SK-N-SH (cell line): Measurements from ENCODE around the gene PHLPP1. TPM values are rescaled to one million over a fixed set of nuclear protein-coding genes. Genes with fewer than 3 reads are reported as not detected.

ENCODE experiments used
- CTCF ChIA-PET: fragments of 300-600, 350-600 bp; formaldehyde crosslinking; extraction: SDS; loops from one replicate; lab custom pipeline; 2021; lab: Yijun Ruan, JAX
- POLR2A ChIA-PET: fragments of 350-600 bp; sonication (Branson Sonifier 250); formaldehyde crosslinking; extraction: SDS; loops from one replicate; lab custom pipeline; 2020; ENCODE audit warnings: antibody characterized with exemption, inconsistent platforms; lab: Yijun Ruan, JAX
- DNase-seq: peaks from one replicate; pipeline ENCODE4 v3.0.0; 2012
- H2AFZ ChIP-seq: fragments of 200-600 bp; sonication (generic); 2 replicates; pipeline ENCODE4 v1.8.1; 2016; ENCODE audit warnings: antibody characterized with exemption, mild to moderate bottlenecking, low read depth
- H3F3A ChIP-seq: fragments of 200-600 bp; sonication (generic); replicated peaks from 2 replicates; pipeline ENCODE3; 2016; ENCODE audit warnings: antibody characterized with exemption, mild to moderate bottlenecking; ENCODE audit not compliant: insufficient read depth
- H3K27ac ChIP-seq, 2 experiments: fragments of 200-500 bp in 1 of 2; fragments of 200-600 bp in 1 of 2; sonication (Bioruptor generic) in 1 of 2; sonication (generic), shearing (Covaris generic) in 1 of 2; 2 replicates each; pipeline versions ENCODE4 v1.5.1 to v1.6.1; 2014 to 2016; ENCODE audit warnings: low read depth in 2 of 2, inconsistent platforms in 1 of 2, low read length in 1 of 2, mild to moderate bottlenecking in 1 of 2, mixed read lengths in 1 of 2
- H3K27me3 ChIP-seq: fragments of 200-600 bp; sonication (generic), shearing (Covaris generic); 2 replicates; pipeline ENCODE4 v1.6.1; 2016; ENCODE audit warnings: mixed run types; ENCODE audit not compliant: insufficient read depth
- H3K36me3 ChIP-seq, 2 experiments: fragments of 200-500 bp in 1 of 2; fragments of 200-600 bp in 1 of 2; sonication (Bioruptor generic) in 1 of 2; sonication (generic) in 1 of 2; replicated peaks in 1 of 2; 2 replicates each; pipeline versions ENCODE3 to v1.5.1; 2014 to 2016; ENCODE audit warnings: low read length in 1 of 2, mild to moderate bottlenecking in 1 of 2; ENCODE audit not compliant: insufficient read depth in 2 of 2, control insufficient read depth in 1 of 2
- H3K4me1 ChIP-seq, 2 experiments: fragments of 200-500 bp in 1 of 2; fragments of 200-600 bp in 1 of 2; sonication (Bioruptor generic) in 1 of 2; sonication (generic), shearing (Covaris generic) in 1 of 2; 2 replicates each; pipeline versions ENCODE4 v1.5.1 to v1.6.1; 2014 to 2016; ENCODE audit warnings: low read depth in 1 of 2, low read length in 1 of 2, mixed run types in 1 of 2; ENCODE audit not compliant: insufficient read depth in 2 of 2, control insufficient read depth in 1 of 2
- H3K4me2 ChIP-seq: fragments of 200-600 bp; sonication (generic), shearing (Covaris generic); 2 replicates; pipeline ENCODE4 v1.6.1; 2017; ENCODE audit warnings: mixed run types
- H3K4me3 ChIP-seq, 2 experiments: fragments of 200-500 bp in 1 of 2; fragments of 200-600 bp in 1 of 2; sonication (Bioruptor generic) in 1 of 2; sonication (generic), shearing (Covaris generic) in 1 of 2; 2 replicates each; pipeline versions ENCODE4 v1.5.1 to v1.8.1; 2014 to 2016; ENCODE audit warnings: low read depth in 2 of 2, inconsistent platforms in 1 of 2, low read length in 1 of 2, mild to moderate bottlenecking in 1 of 2, mixed read lengths in 1 of 2, moderate library complexity in 1 of 2
- H3K79me2 ChIP-seq: fragments of 200-600 bp; sonication (generic); 2 replicates; pipeline ENCODE4 v1.8.1; 2017; ENCODE audit warnings: mild to moderate bottlenecking; ENCODE audit not compliant: insufficient read depth
- H3K9ac ChIP-seq: fragments of 200-600 bp; sonication (generic); 2 replicates; pipeline ENCODE4 v1.6.1; 2017; ENCODE audit warnings: mixed run types
- H3K9me2 ChIP-seq: fragments of 200-600 bp; sonication (generic); 2 replicates; pipeline ENCODE4 v1.6.1; 2017; ENCODE audit warnings: mixed run types
- H3K9me3 ChIP-seq: fragments of 200-600 bp; sonication (generic); 2 replicates; pipeline ENCODE4 v1.6.1; 2017; ENCODE audit warnings: mixed run types, mild to moderate bottlenecking, moderate library complexity
- H4K20me1 ChIP-seq: fragments of 200-600 bp; sonication (generic); 2 replicates; pipeline ENCODE4 v1.6.1; 2017; ENCODE audit warnings: mild to moderate bottlenecking, mixed run types; ENCODE audit not compliant: insufficient read depth
- CHD2 ChIP-seq: fragments of 150-350 bp; IDR thresholded peaks from 2 replicates; pipeline ENCODE4 v1.6.1; 2018; ENCODE audit warnings: low read length; ENCODE audit not compliant: partially characterized antibody
- EP300 ChIP-seq, 2 experiments: IDR thresholded peaks; 2 replicates each; pipeline versions ENCODE4 v1.4.0 to v1.6.1; 2012; ENCODE audit warnings: borderline replicate concordance in 1 of 2, low read depth in 1 of 2, low read length in 1 of 2
- FOSL2 ChIP-seq: IDR thresholded peaks from 2 replicates; pipeline ENCODE4 v1.4.0; 2012; ENCODE audit warnings: low read depth, mild to moderate bottlenecking, moderate library complexity, borderline replicate concordance
- FOXM1 ChIP-seq: IDR thresholded peaks from 2 replicates; pipeline ENCODE4 v1.4.0; 2012; ENCODE audit warnings: low read depth, mild to moderate bottlenecking
- GABPA ChIP-seq: IDR thresholded peaks from 2 replicates; pipeline ENCODE4 v1.4.0; 2012; ENCODE audit warnings: low read depth, mild to moderate bottlenecking
- GATA2 ChIP-seq: sonication (generic); formaldehyde crosslinking; IDR thresholded peaks from 2 replicates; pipeline ENCODE4 v1.5.0; 2020; ENCODE audit warnings: mild to moderate bottlenecking, missing genetic modification reagents
- JUND ChIP-seq: IDR thresholded peaks from 2 replicates; pipeline ENCODE4 v1.4.0; 2012
- MEF2A ChIP-seq: IDR thresholded peaks from 2 replicates; pipeline ENCODE4 v1.4.0; 2012; ENCODE audit warnings: low read depth, borderline replicate concordance
- NRF1 ChIP-seq: IDR thresholded peaks from 2 replicates; pipeline ENCODE4 v1.6.1; 2012; ENCODE audit warnings: low read depth, mild to moderate bottlenecking, low read length
- REST ChIP-seq: IDR thresholded peaks from 2 replicates; pipeline ENCODE4 v1.6.1; 2012; ENCODE audit warnings: mild to moderate bottlenecking, low read depth, low read length, moderate library complexity
- RXRA ChIP-seq: IDR thresholded peaks from 2 replicates; pipeline ENCODE4 v1.4.0; 2012; ENCODE audit warnings: low read depth, mild to moderate bottlenecking, borderline replicate concordance
- SIN3A ChIP-seq: IDR thresholded peaks from 2 replicates; pipeline ENCODE4 v1.6.1; 2012; ENCODE audit warnings: low read depth, mild to moderate bottlenecking, low read length, moderate library complexity, borderline replicate concordance
- SMC3 ChIP-seq: IDR thresholded peaks from 2 replicates; pipeline ENCODE4 v1.6.1; 2012; ENCODE audit warnings: low read depth, low read length, improper control_type of control experiment
- TCF12 ChIP-seq: IDR thresholded peaks from 2 replicates; pipeline ENCODE4 v1.4.0; 2012
- TEAD4 ChIP-seq: IDR thresholded peaks from 2 replicates; pipeline ENCODE4 v1.4.0; 2012; ENCODE audit warnings: mild to moderate bottlenecking, borderline replicate concordance; ENCODE audit not compliant: insufficient read depth
- WGBS: methylation state at CpG from one replicate; pipeline ENCODE4 v1.1.6; 2017; ENCODE audit warnings: low lambda C conversion rate; 5-methylcytosine and 5-hydroxymethylcytosine counted together
- polyA plus RNA-seq, 3 experiments: library from polyadenylated mRNA; depleted of rRNA; stranded (reverse); fragments of >200 nt; gene quantifications; 2 replicates each; pipeline ENCODE4 v1.2.3, GENCODE V29; 2012
- TF ChIP-seq, protein P1 (sequence below): IDR thresholded peaks from 2 replicates; pipeline ENCODE4; 2012
- TF ChIP-seq, protein P2 (sequence below): fragments of 150-350 bp; IDR thresholded peaks from 2 replicates; pipeline ENCODE4 v1.6.1; 2016; ENCODE audit warnings: mild to moderate bottlenecking, low read depth, low read length
- TF ChIP-seq, protein P3 (sequence below): fragments of 150-350 bp; IDR thresholded peaks from 2 replicates; pipeline ENCODE4 v1.6.1; 2017; ENCODE audit warnings: antibody characterized with exemption, low read length, low read depth, borderline replicate concordance
- TF ChIP-seq, protein P4 (sequence below): IDR thresholded peaks from 2 replicates; pipeline ENCODE4 v1.4.0; 2012; ENCODE audit warnings: low read depth
- TF ChIP-seq, protein P5 (sequence below): fragments of 200-600 bp; sonication (generic); IDR thresholded peaks from 2 replicates; pipeline ENCODE4 v1.6.1; 2017; ENCODE audit warnings: antibody characterized with exemption, mild to moderate bottlenecking, moderate library complexity

PHLPP1 gene
- polyA plus RNA-seq, 1 of the 3 experiments (the other 2 are of a cell fraction) = 4.6 TPM

- TF ChIP-seq CHD2 (no peak), GATA2 (no peak), MEF2A (no peak), JUND (peak; percentile 51), TEAD4 (no peak), EP300 (IDR thresholded peaks at IDR 0.05; ENCODE audit: borderline replicate concordance in 1 of 2, low read depth in 1 of 2, low read length in 1 of 2) (no peak)
- TF ChIP-seq, protein P1, sequence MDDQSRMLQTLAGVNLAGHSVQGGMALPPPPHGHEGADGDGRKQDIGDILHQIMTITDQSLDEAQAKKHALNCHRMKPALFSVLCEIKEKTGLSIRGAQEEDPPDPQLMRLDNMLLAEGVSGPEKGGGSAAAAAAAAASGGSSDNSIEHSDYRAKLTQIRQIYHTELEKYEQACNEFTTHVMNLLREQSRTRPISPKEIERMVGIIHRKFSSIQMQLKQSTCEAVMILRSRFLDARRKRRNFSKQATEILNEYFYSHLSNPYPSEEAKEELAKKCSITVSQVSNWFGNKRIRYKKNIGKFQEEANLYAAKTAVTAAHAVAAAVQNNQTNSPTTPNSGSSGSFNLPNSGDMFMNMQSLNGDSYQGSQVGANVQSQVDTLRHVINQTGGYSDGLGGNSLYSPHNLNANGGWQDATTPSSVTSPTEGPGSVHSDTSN = peak; percentile 1; the same call in 1 of the 2 replicates
- TF ChIP-seq, protein P2, sequence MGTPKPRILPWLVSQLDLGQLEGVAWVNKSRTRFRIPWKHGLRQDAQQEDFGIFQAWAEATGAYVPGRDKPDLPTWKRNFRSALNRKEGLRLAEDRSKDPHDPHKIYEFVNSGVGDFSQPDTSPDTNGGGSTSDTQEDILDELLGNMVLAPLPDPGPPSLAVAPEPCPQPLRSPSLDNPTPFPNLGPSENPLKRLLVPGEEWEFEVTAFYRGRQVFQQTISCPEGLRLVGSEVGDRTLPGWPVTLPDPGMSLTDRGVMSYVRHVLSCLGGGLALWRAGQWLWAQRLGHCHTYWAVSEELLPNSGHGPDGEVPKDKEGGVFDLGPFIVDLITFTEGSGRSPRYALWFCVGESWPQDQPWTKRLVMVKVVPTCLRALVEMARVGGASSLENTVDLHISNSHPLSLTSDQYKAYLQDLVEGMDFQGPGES = no peak
- TF ChIP-seq, protein P3, sequence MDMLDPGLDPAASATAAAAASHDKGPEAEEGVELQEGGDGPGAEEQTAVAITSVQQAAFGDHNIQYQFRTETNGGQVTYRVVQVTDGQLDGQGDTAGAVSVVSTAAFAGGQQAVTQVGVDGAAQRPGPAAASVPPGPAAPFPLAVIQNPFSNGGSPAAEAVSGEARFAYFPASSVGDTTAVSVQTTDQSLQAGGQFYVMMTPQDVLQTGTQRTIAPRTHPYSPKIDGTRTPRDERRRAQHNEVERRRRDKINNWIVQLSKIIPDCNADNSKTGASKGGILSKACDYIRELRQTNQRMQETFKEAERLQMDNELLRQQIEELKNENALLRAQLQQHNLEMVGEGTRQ = no peak
- TF ChIP-seq, protein P4, sequence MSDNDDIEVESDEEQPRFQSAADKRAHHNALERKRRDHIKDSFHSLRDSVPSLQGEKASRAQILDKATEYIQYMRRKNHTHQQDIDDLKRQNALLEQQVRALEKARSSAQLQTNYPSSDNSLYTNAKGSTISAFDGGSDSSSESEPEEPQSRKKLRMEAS = no peak
Measured at GRCh38 chr18:62759704-62760402, 44.5 kb downstream of the PHLPP1 start (continued).

- H3K27me3 ChIP-seq = no peaks in the 10 kb centered on the region
- H3K79me2 ChIP-seq = peaks cover 38% of the 10 kb centered on the region
- H3K4me2 ChIP-seq = peak overlapping the region; percentile 61
- DNase-seq = no peak
- peak overlapping the region in 1 of 2 experiments; percentile 29; a peak in 1 of 4 replicates for H3K4me3 ChIP-seq
- no peaks in the 10 kb centered on the region for H3K36me3 ChIP-seq
- no peaks in the 10 kb centered on the region for H3K9me3 ChIP-seq
- peak overlapping the region in 1 of 2 experiments; percentile 92; a peak in 2 of 4 replicates for H3K27ac ChIP-seq
- H3K9ac ChIP-seq = peak overlapping the region; percentile 32; the same call in 1 of the 2 replicates
- H2AFZ ChIP-seq = peak overlapping the region; percentile 42; the same call in 1 of the 2 replicates
- peaks cover 21% of the 10 kb centered on the region for H3F3A ChIP-seq
- H3K4me1 ChIP-seq = peaks cover 7 to 20% of the 10 kb centered on the region in 2 experiments; a peak in 3 of 4 replicates
- ChIA-PET POLR2A (no interaction called here), CTCF (no interaction called here)
- no peaks in the 10 kb centered on the region for H3K9me2 ChIP-seq
- no peaks in the 10 kb centered on the region for H4K20me1 ChIP-seq
- 74% methylated on average over 5 of the region's 5 CpGs for WGBS
- TF ChIP-seq GABPA (no peak), RXRA (no peak), FOSL2 (no peak), NRF1 (no peak), MEF2A (no peak), EP300 (IDR thresholded peaks at IDR 0.05; ENCODE audit: borderline replicate concordance in 1 of 2, low read depth in 1 of 2, low read length in 1 of 2) (no peak), SMC3 (no peak), SIN3A (no peak), JUND (no peak), FOXM1 (no peak), REST (no peak), TEAD4 (no peak), TCF12 (no peak)
- TF ChIP-seq, protein P5, sequence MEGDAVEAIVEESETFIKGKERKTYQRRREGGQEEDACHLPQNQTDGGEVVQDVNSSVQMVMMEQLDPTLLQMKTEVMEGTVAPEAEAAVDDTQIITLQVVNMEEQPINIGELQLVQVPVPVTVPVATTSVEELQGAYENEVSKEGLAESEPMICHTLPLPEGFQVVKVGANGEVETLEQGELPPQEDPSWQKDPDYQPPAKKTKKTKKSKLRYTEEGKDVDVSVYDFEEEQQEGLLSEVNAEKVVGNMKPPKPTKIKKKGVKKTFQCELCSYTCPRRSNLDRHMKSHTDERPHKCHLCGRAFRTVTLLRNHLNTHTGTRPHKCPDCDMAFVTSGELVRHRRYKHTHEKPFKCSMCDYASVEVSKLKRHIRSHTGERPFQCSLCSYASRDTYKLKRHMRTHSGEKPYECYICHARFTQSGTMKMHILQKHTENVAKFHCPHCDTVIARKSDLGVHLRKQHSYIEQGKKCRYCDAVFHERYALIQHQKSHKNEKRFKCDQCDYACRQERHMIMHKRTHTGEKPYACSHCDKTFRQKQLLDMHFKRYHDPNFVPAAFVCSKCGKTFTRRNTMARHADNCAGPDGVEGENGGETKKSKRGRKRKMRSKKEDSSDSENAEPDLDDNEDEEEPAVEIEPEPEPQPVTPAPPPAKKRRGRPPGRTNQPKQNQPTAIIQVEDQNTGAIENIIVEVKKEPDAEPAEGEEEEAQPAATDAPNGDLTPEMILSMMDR = no peak
- TF ChIP-seq, protein P1 = no peak
Measured at GRCh38 chr18:62760403-62760734, 45.0 kb downstream of the PHLPP1 start.
